ENCODE measurements around the gene NOX4.
"Not testable (repeated sequence)": the region's sequence is repeated elsewhere in the genome, so short reads cannot be mapped to it uniquely, and the experiment has no call there.

The NOX4 gene

DNA sequence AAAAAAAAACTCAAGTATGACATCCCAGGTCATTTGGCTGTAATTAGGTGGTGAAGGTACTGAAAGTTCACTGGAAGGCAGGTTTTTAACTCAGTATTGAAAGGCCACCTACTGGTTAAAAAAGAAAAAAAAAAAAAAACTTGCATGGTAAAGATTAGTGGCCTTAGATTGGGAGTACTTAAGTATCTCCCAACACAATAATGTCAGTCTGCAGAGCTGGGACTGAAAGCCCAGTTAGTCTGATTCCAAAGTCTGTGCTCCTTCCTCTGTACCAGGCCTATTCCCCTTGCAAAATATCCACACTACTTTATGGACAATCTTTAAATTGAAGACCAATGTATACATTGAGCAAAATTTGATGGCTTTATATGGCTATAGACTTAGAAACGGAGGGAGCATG lies 85.5 kb downstream of the NOX4 start:
- Histone ChIP-seq H3K27ac (replicated peaks) (no peak overlapping the region), H3K4me3 (replicated peaks; ENCODE audit: insufficient read depth, low read length) (no peak overlapping the region), H3K27me3 (ENCODE audit: insufficient read depth, poor library complexity, severe bottlenecking) (no peaks in the 10 kb centered on the region)
- no peak for TF ChIP-seq GABPA (IDR thresholded peaks at IDR 0.05; ENCODE audit: low read depth)
- no peak for TF ChIP-seq REST (IDR thresholded peaks at IDR 0.05; ENCODE audit: insufficient replicate concordance, low read depth)
- no peak for TF ChIP-seq POLR2AphosphoS5 (IDR thresholded peaks at IDR 0.05; ENCODE audit: low read depth)
- TF ChIP-seq SPI1 (IDR thresholded peaks at IDR 0.05; ENCODE audit: borderline replicate concordance, low read depth) = no peak
- no peak for TF ChIP-seq CTCF (IDR thresholded peaks at IDR 0.05; ENCODE audit: insufficient read depth, low read length)
- DNase-seq (ENCODE audit: low read depth in 1 of 2, low spot score in 1 of 2) = no peak

DNA sequence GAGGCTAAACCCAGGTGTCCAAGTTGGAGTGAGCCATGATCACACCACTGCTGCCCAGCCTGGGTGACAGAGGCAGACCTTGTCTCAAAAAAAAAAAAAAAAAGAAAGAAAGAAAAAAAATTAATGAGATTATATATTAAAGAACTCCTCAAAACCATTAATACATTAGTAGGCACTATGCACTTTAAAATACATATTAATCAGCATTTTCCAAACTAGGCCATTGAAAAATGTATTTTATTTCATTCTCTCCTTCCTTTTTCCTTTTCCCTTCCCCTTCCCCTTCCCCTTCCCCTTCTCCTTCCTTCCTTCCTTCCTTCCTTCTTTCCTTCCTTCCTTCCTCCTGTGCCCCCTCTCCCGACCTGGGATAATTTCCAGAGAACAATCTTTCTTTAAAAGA lies 99.5 kb downstream of the NOX4 start:
- not testable (repeated sequence) for H3K4me3 ChIP-seq (replicated peaks; ENCODE audit: insufficient read depth, low read length); H3K27ac ChIP-seq (replicated peaks); H3K27me3 ChIP-seq (ENCODE audit: insufficient read depth, poor library complexity, severe bottlenecking); DNase-seq (ENCODE audit: low read depth in 1 of 2, low spot score in 1 of 2)

- not testable (repeated sequence) for DNase-seq (ENCODE audit: low read depth in 1 of 2, low spot score in 1 of 2)
Measured at GRCh38 chr11:89387501-89387900, 103.7 kb downstream of the NOX4 start.

GRCh38 chr11:89382986-89383385 lies 108.2 kb downstream of the NOX4 start:
- DNase-seq (ENCODE audit: low read depth in 1 of 2, low spot score in 1 of 2); H3K4me3 ChIP-seq (replicated peaks; ENCODE audit: insufficient read depth, low read length); H3K27ac ChIP-seq (replicated peaks); H3K27me3 ChIP-seq (ENCODE audit: insufficient read depth, poor library complexity, severe bottlenecking): not testable (repeated sequence)

More at GRCh38 chr11:89387501-89387900, 103.7 kb downstream of the NOX4 start:
- H3K4me3 ChIP-seq (replicated peaks; ENCODE audit: insufficient read depth, low read length); H3K27ac ChIP-seq (replicated peaks); H3K27me3 ChIP-seq (ENCODE audit: insufficient read depth, poor library complexity, severe bottlenecking): not testable (repeated sequence)

- no peaks in the 10 kb centered on the region for H3K27me3 ChIP-seq (ENCODE audit: insufficient read depth, poor library complexity, severe bottlenecking)
- H3K4me3 ChIP-seq (replicated peaks; ENCODE audit: insufficient read depth, low read length) = no peak overlapping the region
- TF ChIP-seq CTCF (IDR thresholded peaks at IDR 0.05; ENCODE audit: insufficient read depth, low read length) = no peak
- no peak overlapping the region for H3K27ac ChIP-seq (replicated peaks)
- DNase-seq (ENCODE audit: low read depth in 1 of 2, low spot score in 1 of 2) = no peak
Measured at GRCh38 chr11:89381094-89381493, 110.1 kb downstream of the NOX4 start.

- DNase-seq (ENCODE audit: low read depth in 1 of 2, low spot score in 1 of 2); H3K27me3 ChIP-seq (ENCODE audit: insufficient read depth, poor library complexity, severe bottlenecking); H3K27ac ChIP-seq (replicated peaks); H3K4me3 ChIP-seq (replicated peaks; ENCODE audit: insufficient read depth, low read length): not testable (repeated sequence)
Measured at GRCh38 chr11:89379976-89380771, 111.0 kb downstream of the NOX4 start.

- H3K27me3 ChIP-seq (ENCODE audit: insufficient read depth, poor library complexity, severe bottlenecking) = not testable (repeated sequence)
Measured at GRCh38 chr11:89378986-89379385, 112.2 kb downstream of the NOX4 start.

GRCh38 chr11:89369356-89369755 lies 121.8 kb downstream of the NOX4 start:
- H3K4me3 ChIP-seq (replicated peaks; ENCODE audit: insufficient read depth, low read length); H3K27ac ChIP-seq (replicated peaks); DNase-seq (ENCODE audit: low read depth in 1 of 2, low spot score in 1 of 2); H3K27me3 ChIP-seq (ENCODE audit: insufficient read depth, poor library complexity, severe bottlenecking): not testable (repeated sequence)

More at GRCh38 chr11:89378986-89379385, 112.2 kb downstream of the NOX4 start:
- H3K4me3 ChIP-seq (replicated peaks; ENCODE audit: insufficient read depth, low read length); DNase-seq (ENCODE audit: low read depth in 1 of 2, low spot score in 1 of 2); H3K27ac ChIP-seq (replicated peaks): not testable (repeated sequence)

DNA sequence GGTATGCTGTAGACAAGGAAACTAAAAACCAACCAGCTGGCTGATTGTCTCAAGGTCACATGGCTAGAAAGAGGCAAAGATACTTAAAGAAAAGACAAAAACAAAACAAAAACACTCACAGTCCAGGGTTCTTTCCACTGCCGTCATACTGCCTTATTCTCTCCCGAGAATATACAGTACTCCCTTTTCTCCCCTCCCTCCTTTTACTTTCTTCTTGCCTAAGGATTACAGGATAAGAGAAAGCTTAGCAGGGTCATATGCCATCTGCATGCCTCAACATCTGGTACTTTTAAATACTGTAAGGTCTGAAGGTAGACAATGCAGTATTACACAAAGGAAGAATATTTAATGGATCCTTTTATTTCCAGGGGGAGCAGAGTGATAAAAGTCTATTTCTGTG lies 126.3 kb downstream of the NOX4 start:
- not testable (repeated sequence) for DNase-seq (ENCODE audit: low read depth in 1 of 2, low spot score in 1 of 2); H3K27ac ChIP-seq (replicated peaks); H3K4me3 ChIP-seq (replicated peaks; ENCODE audit: insufficient read depth, low read length); H3K27me3 ChIP-seq (ENCODE audit: insufficient read depth, poor library complexity, severe bottlenecking)

All from HL-60 (cell line).